Endothelial cell (in vitro differentiated cells): ENCODE data around the gene NVL. TPM values are rescaled to one million over a fixed set of nuclear protein-coding genes. Genes with fewer than 3 reads are reported as not detected.

ENCODE experiments used
- DNase-seq: peaks from one replicate; pipeline ENCODE4 v3.0.0; 2021; ENCODE audit warnings: low spot score
- H3K27ac Mint-ChIP-seq: one replicate; pipeline ENCODE4 v1.8.0; 2021; ENCODE audit warnings: mixed read lengths, inconsistent platforms; ENCODE audit not compliant: unreplicated experiment
- H3K27me3 Mint-ChIP-seq: one replicate; pipeline ENCODE4 v1.8.0; 2021; ENCODE audit warnings: mild to moderate bottlenecking, moderate library complexity, mixed read lengths, inconsistent platforms; ENCODE audit not compliant: unreplicated experiment
- H3K36me3 Mint-ChIP-seq: one replicate; pipeline ENCODE4 v1.8.0; 2021; ENCODE audit warnings: mild to moderate bottlenecking, low read depth, mixed read lengths, inconsistent platforms; ENCODE audit not compliant: unreplicated experiment
- H3K4me1 Mint-ChIP-seq: one replicate; pipeline ENCODE4 v1.8.0; 2021; ENCODE audit warnings: mild to moderate bottlenecking, mixed read lengths, inconsistent platforms; ENCODE audit not compliant: unreplicated experiment
- H3K4me3 Mint-ChIP-seq: one replicate; pipeline ENCODE4 v1.8.0; 2021; ENCODE audit warnings: mild to moderate bottlenecking, mixed read lengths, inconsistent platforms; ENCODE audit not compliant: unreplicated experiment
- H3K9me3 Mint-ChIP-seq: one replicate; pipeline ENCODE4 v1.8.0; 2021; ENCODE audit warnings: mixed read lengths, inconsistent platforms; ENCODE audit not compliant: unreplicated experiment
- total RNA-seq: library from RNA; stranded (reverse); fragmentation: NEBNext Ultra II Directional; extraction: Animal tissue kit (Norgen Biotek cat#: 25700); gene quantifications from one replicate; pipeline ENCODE4 v1.2.1, GENCODE V29; 2021; ENCODE audit not compliant: unreplicated experiment
- TF ChIP-seq, protein P1 (sequence below): fragments of 200-600 bp; sonication (generic); IDR thresholded peaks from one replicate; pipeline ENCODE4 v1.5.0; 2021; ENCODE audit warnings: antibody characterized with exemption; ENCODE audit not compliant: unreplicated experiment

NVL gene
- total RNA-seq, 1 donor from 2014 or later: 44.5 TPM

DNA sequence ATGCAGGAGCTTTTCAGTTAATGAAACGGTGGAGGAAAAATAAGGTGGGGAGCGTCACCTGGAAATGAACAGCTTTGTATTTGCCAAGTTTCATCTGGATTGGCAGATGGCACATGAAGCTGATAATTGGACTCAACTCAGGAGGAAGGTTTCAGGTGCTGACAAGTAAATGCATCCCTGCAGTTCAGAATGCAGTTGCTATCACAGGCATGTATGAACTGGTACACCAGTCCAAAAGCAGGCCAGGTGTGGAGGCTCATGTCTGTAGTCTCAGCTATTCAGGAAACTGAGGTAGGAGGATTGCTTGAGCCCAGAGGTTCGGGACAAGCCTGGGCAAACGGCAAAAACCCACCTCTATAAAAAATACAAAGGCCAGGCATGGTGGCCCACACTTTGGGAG lies 131.4 kb downstream of the NVL start:
- H3K4me3 Mint-ChIP-seq: no peak overlapping the region
- no peak for DNase-seq
- no peak overlapping the region for H3K27ac Mint-ChIP-seq
- H3K9me3 Mint-ChIP-seq: no peaks in the 10 kb centered on the region
- TF ChIP-seq, protein P1, sequence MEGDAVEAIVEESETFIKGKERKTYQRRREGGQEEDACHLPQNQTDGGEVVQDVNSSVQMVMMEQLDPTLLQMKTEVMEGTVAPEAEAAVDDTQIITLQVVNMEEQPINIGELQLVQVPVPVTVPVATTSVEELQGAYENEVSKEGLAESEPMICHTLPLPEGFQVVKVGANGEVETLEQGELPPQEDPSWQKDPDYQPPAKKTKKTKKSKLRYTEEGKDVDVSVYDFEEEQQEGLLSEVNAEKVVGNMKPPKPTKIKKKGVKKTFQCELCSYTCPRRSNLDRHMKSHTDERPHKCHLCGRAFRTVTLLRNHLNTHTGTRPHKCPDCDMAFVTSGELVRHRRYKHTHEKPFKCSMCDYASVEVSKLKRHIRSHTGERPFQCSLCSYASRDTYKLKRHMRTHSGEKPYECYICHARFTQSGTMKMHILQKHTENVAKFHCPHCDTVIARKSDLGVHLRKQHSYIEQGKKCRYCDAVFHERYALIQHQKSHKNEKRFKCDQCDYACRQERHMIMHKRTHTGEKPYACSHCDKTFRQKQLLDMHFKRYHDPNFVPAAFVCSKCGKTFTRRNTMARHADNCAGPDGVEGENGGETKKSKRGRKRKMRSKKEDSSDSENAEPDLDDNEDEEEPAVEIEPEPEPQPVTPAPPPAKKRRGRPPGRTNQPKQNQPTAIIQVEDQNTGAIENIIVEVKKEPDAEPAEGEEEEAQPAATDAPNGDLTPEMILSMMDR: no peak
- H3K36me3 Mint-ChIP-seq: peaks cover 13% of the 10 kb centered on the region
- peaks cover 5% of the 10 kb centered on the region for H3K27me3 Mint-ChIP-seq
- no peaks in the 10 kb centered on the region for H3K4me1 Mint-ChIP-seq

DNA sequence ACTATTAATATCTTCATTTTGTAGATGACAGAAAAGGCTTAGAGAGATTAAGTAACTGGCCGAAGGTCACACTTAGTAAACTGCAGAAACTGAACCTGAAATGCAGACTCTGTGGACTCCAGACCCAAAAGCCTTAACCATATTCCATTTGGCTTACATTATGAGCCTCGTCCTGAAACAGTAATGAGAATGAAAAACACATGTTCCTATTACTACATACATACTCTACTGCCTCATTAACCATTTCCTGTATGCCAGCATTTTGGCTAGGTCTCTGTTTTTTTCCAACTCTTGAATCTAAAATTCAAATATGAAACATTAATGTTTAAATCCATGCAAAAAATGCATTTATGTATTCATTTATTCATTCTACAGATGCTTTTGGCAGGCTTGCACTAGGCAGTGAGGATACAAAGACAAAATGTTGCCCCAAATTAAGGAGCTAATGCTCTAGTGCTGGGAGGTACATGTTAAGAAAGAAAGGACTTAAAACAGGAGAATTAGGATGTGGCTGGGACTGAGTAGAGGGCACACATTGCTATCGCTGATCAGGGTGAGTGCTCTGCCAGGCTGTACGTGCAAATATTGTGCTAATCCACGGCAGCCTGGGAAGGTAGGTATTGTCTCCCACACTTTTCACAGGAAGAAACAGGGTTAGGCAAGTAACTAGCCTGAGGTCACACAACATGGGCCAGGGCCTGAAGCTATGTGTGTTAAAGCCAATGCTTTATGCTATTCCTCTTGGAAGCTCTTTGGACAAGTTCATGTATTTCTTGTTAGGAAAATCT lies 133.0 kb downstream of the NVL start:
- Mint-ChIP-seq H3K27me3 (peaks cover 5% of the 10 kb centered on the region), H3K4me3 (no peak overlapping the region), H3K4me1 (no peaks in the 10 kb centered on the region), H3K27ac (no peak overlapping the region), H3K36me3 (peaks cover 22% of the 10 kb centered on the region), H3K9me3 (no peaks in the 10 kb centered on the region)
- no peak for DNase-seq
- TF ChIP-seq, protein P1: no peak

DNA sequence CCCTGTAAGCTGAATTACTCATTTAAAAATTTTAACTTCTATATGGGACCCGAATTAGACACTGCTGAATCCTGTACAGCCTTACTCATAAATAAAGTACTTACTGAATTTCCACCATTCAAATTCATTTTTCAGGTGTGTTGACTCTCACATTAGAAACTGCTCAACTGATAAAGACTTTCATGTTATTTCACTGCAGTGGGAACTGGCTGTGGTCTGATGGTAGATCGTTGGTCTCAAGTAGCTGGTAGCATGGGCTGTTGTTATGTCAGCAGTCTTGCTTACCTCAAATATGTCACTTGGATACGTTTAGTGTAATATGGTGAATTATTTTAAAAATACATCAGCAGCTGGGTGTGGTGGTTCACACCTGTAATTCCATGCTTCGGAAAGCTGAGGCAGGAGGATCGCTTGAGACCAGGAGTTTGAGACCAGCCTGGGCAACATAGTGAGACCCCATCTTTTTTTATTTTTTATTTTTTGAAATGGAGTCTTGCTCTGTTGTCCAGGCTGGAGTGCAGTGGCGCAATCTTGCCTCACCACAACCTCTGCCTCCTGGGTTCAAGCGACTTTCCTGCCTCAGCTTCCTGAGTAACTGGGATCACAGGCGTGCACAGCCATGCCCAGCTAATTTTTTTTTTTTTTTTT lies 136.5 kb downstream of the NVL start:
- TF ChIP-seq, protein P1: no peak
- peaks cover 5% of the 10 kb centered on the region for H3K27me3 Mint-ChIP-seq
- H3K4me1 Mint-ChIP-seq: no peaks in the 10 kb centered on the region
- H3K36me3 Mint-ChIP-seq: peaks cover 24% of the 10 kb centered on the region
- DNase-seq: no peak
- H3K9me3 Mint-ChIP-seq: no peaks in the 10 kb centered on the region
- no peak overlapping the region for H3K27ac Mint-ChIP-seq
- H3K4me3 Mint-ChIP-seq: no peak overlapping the region

DNA sequence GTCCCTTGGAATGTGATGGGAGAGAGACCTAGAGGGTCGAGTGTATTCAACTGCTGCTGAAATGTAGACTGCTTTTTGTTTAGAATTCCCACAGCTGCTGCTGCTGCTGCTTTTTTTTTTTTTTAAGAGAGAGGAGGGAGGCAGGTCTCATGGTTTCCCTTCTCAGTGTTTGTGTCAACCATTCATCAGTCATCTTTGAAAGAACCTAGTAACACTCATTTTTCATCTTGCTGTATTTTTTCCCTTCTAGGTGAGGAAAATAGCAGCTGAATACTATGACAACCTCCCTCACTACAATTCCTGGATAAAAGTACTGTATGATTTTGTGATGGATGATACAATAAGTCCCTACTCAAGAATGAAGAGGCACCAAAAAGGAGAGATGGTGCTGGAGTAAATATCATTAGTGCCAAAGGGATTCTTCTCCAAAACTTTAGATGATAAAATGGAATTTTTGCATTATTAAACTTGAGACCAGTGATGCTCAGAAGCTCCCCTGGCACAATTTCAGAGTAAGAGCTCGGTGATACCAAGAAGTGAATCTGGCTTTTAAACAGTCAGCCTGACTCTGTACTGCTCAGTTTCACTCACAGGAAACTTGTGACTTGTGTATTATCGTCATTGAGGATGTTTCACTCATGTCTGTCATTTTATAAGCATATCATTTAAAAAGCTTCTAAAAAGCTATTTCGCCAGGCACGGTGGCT lies 137.7 kb downstream of the NVL start:
- peaks cover 24% of the 10 kb centered on the region for H3K36me3 Mint-ChIP-seq
- no peak overlapping the region for H3K4me3 Mint-ChIP-seq
- no peaks in the 10 kb centered on the region for H3K9me3 Mint-ChIP-seq
- peaks cover 5% of the 10 kb centered on the region for H3K27me3 Mint-ChIP-seq
- no peak overlapping the region for H3K27ac Mint-ChIP-seq
- DNase-seq: no peak
- H3K4me1 Mint-ChIP-seq: no peaks in the 10 kb centered on the region
- TF ChIP-seq, protein P1: no peak
